ENCODE measurements around the gene SATB1. TPM values are rescaled to one million over a fixed set of nuclear protein-coding genes. Genes with fewer than 3 reads are reported as not detected.

The SATB1 gene
- total RNA-seq, 1 donor, result 23.3 TPM

DNA sequence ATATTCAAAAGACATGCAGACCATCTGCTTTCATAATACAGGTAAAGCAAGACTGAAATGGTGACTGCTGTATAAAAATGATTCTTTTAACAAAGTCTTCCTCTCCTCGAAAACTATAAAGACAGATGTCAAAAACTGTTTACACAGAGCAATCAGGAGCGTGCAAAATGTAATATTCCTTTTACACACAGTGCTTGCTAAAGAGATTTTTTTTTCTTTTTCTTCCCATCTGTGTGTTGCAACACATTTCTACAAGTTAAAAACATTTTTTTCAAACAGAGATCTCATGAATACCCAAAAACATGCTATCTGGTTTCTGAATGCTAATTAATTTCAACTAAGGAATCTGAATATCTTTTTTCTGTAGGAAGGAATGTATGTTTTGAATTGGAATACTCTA lies 22.1 kb downstream of the SATB1 start:
- no peak for DNase-seq (ENCODE audit: low read depth)
- H3K4me3 ChIP-seq (ENCODE audit: low read depth, low read length), result no peak overlapping the region
- TF ChIP-seq, protein P1, sequence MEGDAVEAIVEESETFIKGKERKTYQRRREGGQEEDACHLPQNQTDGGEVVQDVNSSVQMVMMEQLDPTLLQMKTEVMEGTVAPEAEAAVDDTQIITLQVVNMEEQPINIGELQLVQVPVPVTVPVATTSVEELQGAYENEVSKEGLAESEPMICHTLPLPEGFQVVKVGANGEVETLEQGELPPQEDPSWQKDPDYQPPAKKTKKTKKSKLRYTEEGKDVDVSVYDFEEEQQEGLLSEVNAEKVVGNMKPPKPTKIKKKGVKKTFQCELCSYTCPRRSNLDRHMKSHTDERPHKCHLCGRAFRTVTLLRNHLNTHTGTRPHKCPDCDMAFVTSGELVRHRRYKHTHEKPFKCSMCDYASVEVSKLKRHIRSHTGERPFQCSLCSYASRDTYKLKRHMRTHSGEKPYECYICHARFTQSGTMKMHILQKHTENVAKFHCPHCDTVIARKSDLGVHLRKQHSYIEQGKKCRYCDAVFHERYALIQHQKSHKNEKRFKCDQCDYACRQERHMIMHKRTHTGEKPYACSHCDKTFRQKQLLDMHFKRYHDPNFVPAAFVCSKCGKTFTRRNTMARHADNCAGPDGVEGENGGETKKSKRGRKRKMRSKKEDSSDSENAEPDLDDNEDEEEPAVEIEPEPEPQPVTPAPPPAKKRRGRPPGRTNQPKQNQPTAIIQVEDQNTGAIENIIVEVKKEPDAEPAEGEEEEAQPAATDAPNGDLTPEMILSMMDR (IDR thresholded peaks at IDR 0.05; ENCODE audit: insufficient read depth, low read length), result no peak

DNA sequence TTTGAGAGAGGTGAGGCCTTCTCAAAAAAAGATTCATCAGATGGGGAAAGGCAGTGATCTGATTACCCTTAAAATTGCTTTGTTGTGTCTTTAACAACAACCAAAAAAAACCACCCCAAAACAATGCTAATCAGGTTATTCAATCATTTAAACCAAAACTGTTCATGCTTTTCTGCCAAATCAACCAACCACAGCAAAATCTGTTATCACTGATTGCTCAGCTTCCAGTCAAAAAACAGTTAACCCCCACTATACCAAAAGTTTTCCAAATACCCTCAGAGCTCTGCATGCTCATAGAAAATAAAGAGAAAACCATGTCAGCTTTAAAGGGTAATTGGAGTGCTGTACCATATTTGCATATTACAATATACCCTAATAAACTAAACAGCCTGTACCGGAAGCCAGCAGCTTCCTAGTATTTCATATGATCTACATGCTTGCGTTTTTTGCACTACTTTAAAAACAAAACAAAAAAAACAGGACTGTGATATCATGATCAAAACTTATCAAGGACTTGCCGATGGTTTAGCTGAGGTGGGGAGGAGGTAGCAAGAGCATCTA lies 22.8 kb downstream of the SATB1 start:
- TF ChIP-seq, protein P1 (IDR thresholded peaks at IDR 0.05; ENCODE audit: insufficient read depth, low read length), result no peak
- no peak for DNase-seq (ENCODE audit: low read depth)
- H3K4me3 ChIP-seq (ENCODE audit: low read depth, low read length), result no peak overlapping the region

DNA sequence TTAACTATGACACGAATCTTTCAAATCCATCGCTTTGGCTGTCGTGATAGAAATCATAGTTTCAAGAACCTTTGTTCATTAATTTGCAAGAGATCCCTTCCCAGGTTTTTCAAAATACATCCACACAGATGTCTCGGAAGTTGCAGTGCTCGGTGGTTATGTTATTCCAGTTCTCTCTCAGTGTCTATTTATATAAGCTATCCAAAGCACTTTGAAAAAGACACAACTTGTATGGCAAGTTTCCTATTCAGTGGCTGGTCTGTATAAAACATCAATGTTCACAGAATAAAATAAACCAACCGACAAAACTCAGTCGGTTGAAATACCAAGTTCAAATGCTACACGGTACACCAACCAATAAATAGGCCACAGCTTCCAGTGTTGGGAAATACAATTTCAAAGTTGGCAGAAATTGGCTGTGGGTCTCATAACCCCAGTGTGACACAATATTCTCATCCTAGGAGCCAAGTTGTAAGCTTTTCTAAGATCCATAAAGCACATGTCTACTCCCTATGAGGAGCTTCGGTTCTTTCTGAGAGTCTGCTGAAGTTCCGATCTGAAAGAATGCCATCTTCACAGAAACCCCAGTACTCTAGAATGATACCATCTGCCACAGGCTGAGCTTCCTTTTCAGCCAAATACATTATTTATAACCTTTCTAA lies 23.7 kb downstream of the SATB1 start:
- DNase-seq (ENCODE audit: low read depth), result no peak
- no peak overlapping the region for H3K4me3 ChIP-seq (ENCODE audit: low read depth, low read length)
- TF ChIP-seq, protein P1 (IDR thresholded peaks at IDR 0.05; ENCODE audit: insufficient read depth, low read length), result no peak

DNA sequence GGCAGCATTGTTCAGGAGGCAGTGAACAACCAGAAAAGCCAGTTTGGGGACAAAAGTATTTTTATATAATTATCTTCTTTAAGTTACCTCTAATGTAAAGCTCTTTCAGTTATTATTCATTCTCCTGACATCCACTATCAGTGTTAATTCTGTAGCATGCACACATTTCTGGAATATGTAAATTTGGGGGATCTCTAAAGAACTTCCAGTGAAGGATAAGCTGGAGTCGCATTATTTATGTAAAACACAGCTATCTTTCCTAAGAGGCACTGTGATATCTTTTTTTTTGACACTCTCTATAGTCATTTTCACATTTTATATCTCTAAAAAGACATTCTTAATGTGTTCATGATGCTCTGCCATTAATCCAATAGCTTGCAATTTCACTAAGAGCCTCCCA lies 26.7 kb downstream of the SATB1 start:
- TF ChIP-seq, protein P1 (IDR thresholded peaks at IDR 0.05; ENCODE audit: insufficient read depth, low read length), result no peak
- DNase-seq (ENCODE audit: low read depth), result no peak
- H3K4me3 ChIP-seq (ENCODE audit: low read depth, low read length), result no peak overlapping the region

DNA sequence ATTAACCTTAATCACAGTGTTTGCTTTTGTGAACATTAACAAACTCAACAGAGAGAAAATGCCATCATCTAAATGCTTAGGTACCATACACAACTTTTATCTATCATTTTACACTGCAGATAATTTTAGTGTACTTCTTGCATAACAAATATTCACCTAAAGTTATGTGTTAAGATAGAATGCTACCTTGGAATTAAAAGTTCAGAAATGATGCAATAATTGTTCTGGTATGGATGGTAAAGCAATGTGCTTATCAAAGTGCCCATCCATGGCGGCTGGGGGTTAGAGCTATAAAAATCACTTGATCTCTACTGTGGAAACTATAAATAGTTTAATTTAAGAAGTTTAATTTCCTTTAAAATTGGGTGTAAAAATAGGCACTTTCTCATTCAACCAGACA lies 28.7 kb downstream of the SATB1 start:
- no peak for DNase-seq (ENCODE audit: low read depth)
- no peak overlapping the region for H3K4me3 ChIP-seq (ENCODE audit: low read depth, low read length)
- TF ChIP-seq, protein P1 (IDR thresholded peaks at IDR 0.05; ENCODE audit: insufficient read depth, low read length), result no peak

DNA sequence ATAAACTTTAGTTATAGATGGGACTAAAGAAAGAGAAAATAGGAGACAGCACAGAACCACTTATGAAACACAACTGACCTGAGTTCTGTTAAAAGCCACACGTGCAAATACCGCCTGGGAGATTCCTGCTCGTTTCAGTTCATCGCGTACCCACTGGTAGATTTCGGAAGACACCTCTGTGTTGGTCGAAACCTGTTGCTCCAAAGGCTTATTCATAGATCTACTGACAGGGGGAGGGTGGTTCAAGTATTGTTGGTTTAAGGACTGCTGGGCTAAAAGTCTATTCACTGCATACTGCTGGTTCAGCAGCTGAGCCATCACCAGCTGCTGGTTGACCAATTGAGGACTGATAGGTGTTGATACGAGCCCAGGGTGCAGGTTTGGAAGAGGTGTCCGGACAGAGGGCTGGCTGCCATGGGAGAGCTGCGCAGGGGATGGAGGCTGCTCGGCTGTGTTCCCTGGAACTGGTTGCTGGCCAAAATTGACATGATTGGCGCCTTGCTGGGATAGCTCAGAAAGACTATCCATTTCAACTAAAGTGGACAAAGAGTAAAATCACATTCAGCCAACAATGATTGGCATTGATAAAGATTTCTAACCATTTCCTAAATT lies 30.6 kb downstream of the SATB1 start:
- no peak overlapping the region for H3K4me3 ChIP-seq (ENCODE audit: low read depth, low read length)
- TF ChIP-seq, protein P1 (IDR thresholded peaks at IDR 0.05; ENCODE audit: insufficient read depth, low read length), result no peak
- DNase-seq (ENCODE audit: low read depth), result no peak
